ENCODE data around the gene CDRT15.

Gene CDRT15

GRCh38 chr17:14228903-14229302 lies 7.8 kb downstream of the CDRT15 start:
- DNase-seq (ENCODE audit: insufficient read length, low spot score): no peak
- no peak for FAIRE-seq
- no peak for TF ChIP-seq PAX5 (IDR thresholded peaks at IDR 0.05; ENCODE audit: insufficient read depth, low read length, severe bottlenecking)
- no peak for TF ChIP-seq POU2F2 (IDR thresholded peaks at IDR 0.05; ENCODE audit: low read depth, low read length)
- TF ChIP-seq TAF1 (IDR thresholded peaks at IDR 0.05; ENCODE audit: low read depth, low read length): no peak
- TF ChIP-seq SPI1 (IDR thresholded peaks at IDR 0.05; ENCODE audit: low read depth, low read length): no peak
- no peak for TF ChIP-seq POLR2A (IDR thresholded peaks at IDR 0.05; ENCODE audit: low read depth, low read length)
- no peak for TF ChIP-seq POLR2AphosphoS5 (IDR thresholded peaks at IDR 0.05; ENCODE audit: low read depth, low read length)

DNA sequence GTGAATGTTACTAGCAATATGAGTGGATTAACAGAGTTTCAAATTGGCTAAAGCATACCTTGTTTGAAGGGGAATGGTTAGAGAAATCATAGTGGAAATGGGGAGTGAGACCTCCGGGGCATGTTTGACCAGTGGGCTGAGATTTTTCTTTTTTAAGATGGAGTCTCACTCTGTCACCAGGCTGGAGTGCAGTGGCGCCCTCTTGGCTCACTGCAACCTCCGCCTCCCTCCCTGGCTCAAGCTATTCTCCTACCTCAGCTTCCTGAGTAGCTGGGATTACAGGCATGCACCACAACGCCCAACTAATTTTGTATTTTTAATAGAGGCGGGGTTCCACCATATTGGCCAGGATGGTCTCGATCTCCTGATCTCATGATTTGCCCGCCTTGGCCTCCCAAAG lies 9.6 kb downstream of the CDRT15 start:
- FAIRE-seq (no peak), DNase-seq (ENCODE audit: insufficient read length, low spot score) (no peak)
- TF ChIP-seq POLR2A (IDR thresholded peaks at IDR 0.05; ENCODE audit: low read depth, low read length): no peak

DNA sequence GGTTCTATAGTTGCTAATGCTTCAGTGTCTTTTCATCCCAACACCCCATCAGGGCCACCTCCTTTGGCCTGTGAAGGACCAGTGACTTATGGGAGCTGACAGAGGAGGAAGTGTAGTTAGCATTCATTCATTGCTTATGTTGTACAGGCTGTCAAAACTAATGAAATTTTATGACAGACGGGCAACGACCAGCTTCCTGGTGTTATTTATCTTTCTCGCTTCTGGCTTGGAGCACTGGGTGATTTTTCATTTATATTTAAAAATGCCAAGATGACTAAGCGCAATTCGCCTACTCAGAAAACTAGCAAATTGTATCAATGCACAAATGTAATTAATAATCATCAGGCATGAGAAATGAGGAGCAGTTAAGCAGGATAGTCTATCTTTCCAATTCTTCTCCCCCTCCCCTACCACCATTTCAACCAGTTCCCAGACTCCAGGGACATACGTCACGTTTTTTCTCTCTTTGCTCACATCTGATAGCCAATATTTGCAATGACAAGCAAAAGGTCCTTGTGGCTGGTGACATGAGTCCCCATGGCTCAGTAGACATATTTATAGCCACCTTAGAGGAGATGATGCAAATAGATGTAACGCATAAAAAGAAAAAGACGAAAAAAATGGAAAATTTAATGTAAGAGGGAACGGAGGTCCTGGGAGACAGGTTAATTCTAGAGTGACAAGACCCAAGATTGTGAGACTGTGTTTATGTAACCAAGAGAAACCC lies 11.2 kb downstream of the CDRT15 start:
- no peak for TF ChIP-seq TAF1 (IDR thresholded peaks at IDR 0.05; ENCODE audit: low read depth, low read length)
- TF ChIP-seq POLR2AphosphoS5 (IDR thresholded peaks at IDR 0.05; ENCODE audit: low read depth, low read length): no peak
- no peak for TF ChIP-seq POLR2A (IDR thresholded peaks at IDR 0.05; ENCODE audit: low read depth, low read length)
- no peak for TF ChIP-seq POU2F2 (IDR thresholded peaks at IDR 0.05; ENCODE audit: low read depth, low read length)
- TF ChIP-seq SPI1 (IDR thresholded peaks at IDR 0.05; ENCODE audit: low read depth, low read length): no peak
- no peak for TF ChIP-seq PAX5 (IDR thresholded peaks at IDR 0.05; ENCODE audit: insufficient read depth, low read length, severe bottlenecking)
- DNase-seq (ENCODE audit: insufficient read length, low spot score): no peak
- FAIRE-seq: no peak

- DNase-seq (ENCODE audit: insufficient read length, low spot score): no peak
- no peak for FAIRE-seq
- TF ChIP-seq POLR2A (IDR thresholded peaks at IDR 0.05; ENCODE audit: low read depth, low read length) (no peak), POU2F2 (IDR thresholded peaks at IDR 0.05; ENCODE audit: low read depth, low read length) (no peak), SPI1 (IDR thresholded peaks at IDR 0.05; ENCODE audit: low read depth, low read length) (no peak), PAX5 (IDR thresholded peaks at IDR 0.05; ENCODE audit: insufficient read depth, low read length, severe bottlenecking) (no peak), TAF1 (IDR thresholded peaks at IDR 0.05; ENCODE audit: low read depth, low read length) (no peak), POLR2AphosphoS5 (IDR thresholded peaks at IDR 0.05; ENCODE audit: low read depth, low read length) (no peak)
These were observed 14.1 kb downstream of the CDRT15 start for GRCh38 chr17:14222611-14223010.

DNA sequence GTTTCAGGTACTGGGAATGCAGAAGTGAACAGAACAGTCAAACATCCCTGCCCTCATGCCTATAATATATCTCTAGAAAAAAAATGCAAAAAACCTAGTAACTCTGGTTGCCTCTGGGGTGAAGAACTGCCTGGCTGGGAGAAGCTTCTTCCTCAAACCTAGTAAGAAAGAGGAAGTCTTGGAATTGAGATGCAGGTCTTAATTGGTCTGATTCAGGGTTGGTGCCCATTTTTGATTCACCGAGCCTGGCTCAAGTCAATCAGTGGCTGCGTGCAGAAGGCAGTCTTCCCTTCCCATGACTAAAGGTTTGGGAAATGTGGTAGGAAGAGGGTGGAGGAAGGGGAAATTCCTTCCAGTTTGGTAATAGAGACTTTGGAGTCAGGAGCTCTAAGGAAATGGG lies 22.4 kb downstream of the CDRT15 start:
- no peak for DNase-seq (ENCODE audit: insufficient read length, low spot score)
- TF ChIP-seq SPI1 (IDR thresholded peaks at IDR 0.05; ENCODE audit: low read depth, low read length) (no peak), POLR2AphosphoS5 (IDR thresholded peaks at IDR 0.05; ENCODE audit: low read depth, low read length) (no peak), POLR2A (IDR thresholded peaks at IDR 0.05; ENCODE audit: low read depth, low read length) (no peak), PAX5 (IDR thresholded peaks at IDR 0.05; ENCODE audit: insufficient read depth, low read length, severe bottlenecking) (no peak), TAF1 (IDR thresholded peaks at IDR 0.05; ENCODE audit: low read depth, low read length) (no peak), POU2F2 (IDR thresholded peaks at IDR 0.05; ENCODE audit: low read depth, low read length) (no peak)
- no peak for FAIRE-seq

GRCh38 chr17:14212401-14212800 lies 24.3 kb downstream of the CDRT15 start:
- TF ChIP-seq POU2F2 (IDR thresholded peaks at IDR 0.05; ENCODE audit: low read depth, low read length) (no peak), POLR2AphosphoS5 (IDR thresholded peaks at IDR 0.05; ENCODE audit: low read depth, low read length) (no peak)
- DNase-seq (ENCODE audit: insufficient read length, low spot score): no peak

DNA sequence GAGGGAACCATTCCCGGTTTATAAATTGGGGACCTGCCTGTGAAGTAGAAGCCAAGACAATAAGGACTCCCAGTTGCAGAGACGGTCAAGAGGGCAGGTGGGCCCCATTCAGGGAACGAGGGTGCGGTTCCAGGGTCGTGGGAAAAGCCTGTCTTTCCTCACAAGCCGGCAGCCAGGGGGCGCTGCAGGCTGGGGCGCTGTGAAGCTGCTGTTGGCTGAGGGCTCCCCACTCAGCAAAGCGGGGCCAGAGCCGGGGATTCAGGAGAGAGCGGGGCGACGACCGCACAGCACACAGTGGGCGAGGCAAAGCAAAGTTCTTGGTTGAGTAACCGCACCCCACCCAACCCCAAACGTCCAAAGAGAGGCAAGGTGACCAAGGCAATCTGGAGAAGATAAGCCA lies 24.9 kb downstream of the CDRT15 start:
- DNase-seq (ENCODE audit: insufficient read length, low spot score): no peak
- TF ChIP-seq POLR2A (IDR thresholded peaks at IDR 0.05; ENCODE audit: low read depth, low read length) (no peak), SPI1 (IDR thresholded peaks at IDR 0.05; ENCODE audit: low read depth, low read length) (no peak), TAF1 (IDR thresholded peaks at IDR 0.05; ENCODE audit: low read depth, low read length) (no peak), POU2F2 (IDR thresholded peaks at IDR 0.05; ENCODE audit: low read depth, low read length) (no peak), PAX5 (IDR thresholded peaks at IDR 0.05; ENCODE audit: insufficient read depth, low read length, severe bottlenecking) (no peak), POLR2AphosphoS5 (IDR thresholded peaks at IDR 0.05; ENCODE audit: low read depth, low read length) (no peak)
- FAIRE-seq: no peak

More at GRCh38 chr17:14212401-14212800, 24.3 kb downstream of the CDRT15 start:
- FAIRE-seq: no peak

- FAIRE-seq (no peak), DNase-seq (ENCODE audit: insufficient read length, low spot score) (no peak)
- no peak for TF ChIP-seq POLR2A (IDR thresholded peaks at IDR 0.05; ENCODE audit: low read depth, low read length)
- TF ChIP-seq POU2F2 (IDR thresholded peaks at IDR 0.05; ENCODE audit: low read depth, low read length): no peak
- no peak for TF ChIP-seq POLR2AphosphoS5 (IDR thresholded peaks at IDR 0.05; ENCODE audit: low read depth, low read length)
- no peak for TF ChIP-seq PAX5 (IDR thresholded peaks at IDR 0.05; ENCODE audit: insufficient read depth, low read length, severe bottlenecking)
- no peak for TF ChIP-seq SPI1 (IDR thresholded peaks at IDR 0.05; ENCODE audit: low read depth, low read length)
- TF ChIP-seq TAF1 (IDR thresholded peaks at IDR 0.05; ENCODE audit: low read depth, low read length): no peak
These were observed 25.4 kb downstream of the CDRT15 start for GRCh38 chr17:14211246-14211645.

- DNase-seq (ENCODE audit: insufficient read length, low spot score) (no peak), FAIRE-seq (no peak)
- TF ChIP-seq POLR2AphosphoS5 (IDR thresholded peaks at IDR 0.05; ENCODE audit: low read depth, low read length): no peak
- no peak for TF ChIP-seq POLR2A (IDR thresholded peaks at IDR 0.05; ENCODE audit: low read depth, low read length)
- no peak for TF ChIP-seq POU2F2 (IDR thresholded peaks at IDR 0.05; ENCODE audit: low read depth, low read length)
- no peak for TF ChIP-seq SPI1 (IDR thresholded peaks at IDR 0.05; ENCODE audit: low read depth, low read length)
- no peak for TF ChIP-seq TAF1 (IDR thresholded peaks at IDR 0.05; ENCODE audit: low read depth, low read length)
- TF ChIP-seq PAX5 (IDR thresholded peaks at IDR 0.05; ENCODE audit: insufficient read depth, low read length, severe bottlenecking): no peak
These were observed 27.4 kb downstream of the CDRT15 start for GRCh38 chr17:14209215-14209614.

GRCh38 chr17:14207791-14208190 lies 28.9 kb downstream of the CDRT15 start:
- DNase-seq (ENCODE audit: insufficient read length, low spot score) (no peak), FAIRE-seq (no peak)
- TF ChIP-seq PAX5 (IDR thresholded peaks at IDR 0.05; ENCODE audit: insufficient read depth, low read length, severe bottlenecking) (no peak), POLR2AphosphoS5 (IDR thresholded peaks at IDR 0.05; ENCODE audit: low read depth, low read length) (no peak), SPI1 (IDR thresholded peaks at IDR 0.05; ENCODE audit: low read depth, low read length) (no peak), TAF1 (IDR thresholded peaks at IDR 0.05; ENCODE audit: low read depth, low read length) (no peak)

Measured in GM12891 (cell line).